ENCODE data around the gene BRWD1. TPM values are rescaled to one million over a fixed set of nuclear protein-coding genes. Genes with fewer than 3 reads are reported as not detected.

The BRWD1 gene
- total RNA-seq, 4 donors from 2014 or later, result 60.3 to 74.4 (median 68.7) TPM

DNA sequence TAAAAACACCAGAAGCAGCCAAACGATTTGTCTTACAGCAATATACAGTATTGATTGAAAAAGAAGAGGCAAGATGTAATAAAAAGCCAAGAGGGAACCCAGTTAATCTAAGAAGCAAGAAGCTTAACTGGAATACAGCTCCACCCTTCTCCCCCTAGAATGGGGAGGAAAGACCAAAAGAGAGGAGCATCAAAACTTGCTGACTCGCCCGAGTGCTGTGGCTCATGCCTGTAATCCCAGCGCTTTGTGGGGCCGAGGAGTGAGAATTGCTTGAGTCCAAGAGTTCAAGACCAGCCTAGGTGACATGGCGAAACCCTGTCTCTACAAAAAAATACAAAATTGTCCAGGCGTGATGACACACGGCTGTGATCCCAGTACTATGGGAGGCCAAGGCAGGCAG lies 32.2 kb downstream of the BRWD1 start:
- TF ChIP-seq, protein P1, sequence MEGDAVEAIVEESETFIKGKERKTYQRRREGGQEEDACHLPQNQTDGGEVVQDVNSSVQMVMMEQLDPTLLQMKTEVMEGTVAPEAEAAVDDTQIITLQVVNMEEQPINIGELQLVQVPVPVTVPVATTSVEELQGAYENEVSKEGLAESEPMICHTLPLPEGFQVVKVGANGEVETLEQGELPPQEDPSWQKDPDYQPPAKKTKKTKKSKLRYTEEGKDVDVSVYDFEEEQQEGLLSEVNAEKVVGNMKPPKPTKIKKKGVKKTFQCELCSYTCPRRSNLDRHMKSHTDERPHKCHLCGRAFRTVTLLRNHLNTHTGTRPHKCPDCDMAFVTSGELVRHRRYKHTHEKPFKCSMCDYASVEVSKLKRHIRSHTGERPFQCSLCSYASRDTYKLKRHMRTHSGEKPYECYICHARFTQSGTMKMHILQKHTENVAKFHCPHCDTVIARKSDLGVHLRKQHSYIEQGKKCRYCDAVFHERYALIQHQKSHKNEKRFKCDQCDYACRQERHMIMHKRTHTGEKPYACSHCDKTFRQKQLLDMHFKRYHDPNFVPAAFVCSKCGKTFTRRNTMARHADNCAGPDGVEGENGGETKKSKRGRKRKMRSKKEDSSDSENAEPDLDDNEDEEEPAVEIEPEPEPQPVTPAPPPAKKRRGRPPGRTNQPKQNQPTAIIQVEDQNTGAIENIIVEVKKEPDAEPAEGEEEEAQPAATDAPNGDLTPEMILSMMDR (IDR thresholded peaks at IDR 0.05; ENCODE audit: low read depth), result no peak

DNA sequence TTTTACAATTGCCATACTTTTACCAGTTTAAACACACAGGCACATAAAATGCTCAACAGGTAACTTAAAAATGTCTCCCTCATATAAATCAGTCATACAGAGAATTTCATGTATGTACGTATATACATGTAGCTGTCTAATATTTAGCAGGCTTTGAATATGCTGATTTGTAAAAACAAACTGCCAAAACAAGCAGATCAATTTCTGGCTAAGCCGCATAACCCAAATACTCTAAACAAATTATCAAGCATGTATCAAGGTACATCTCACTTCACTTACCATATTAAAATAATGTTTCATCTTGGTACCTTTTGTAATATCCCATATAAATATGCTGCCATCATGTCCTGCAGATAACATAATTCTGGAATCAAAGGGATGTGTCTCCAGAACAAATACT lies 43.8 kb downstream of the BRWD1 start:
- TF ChIP-seq, protein P1 (IDR thresholded peaks at IDR 0.05; ENCODE audit: low read depth), result no peak

DNA sequence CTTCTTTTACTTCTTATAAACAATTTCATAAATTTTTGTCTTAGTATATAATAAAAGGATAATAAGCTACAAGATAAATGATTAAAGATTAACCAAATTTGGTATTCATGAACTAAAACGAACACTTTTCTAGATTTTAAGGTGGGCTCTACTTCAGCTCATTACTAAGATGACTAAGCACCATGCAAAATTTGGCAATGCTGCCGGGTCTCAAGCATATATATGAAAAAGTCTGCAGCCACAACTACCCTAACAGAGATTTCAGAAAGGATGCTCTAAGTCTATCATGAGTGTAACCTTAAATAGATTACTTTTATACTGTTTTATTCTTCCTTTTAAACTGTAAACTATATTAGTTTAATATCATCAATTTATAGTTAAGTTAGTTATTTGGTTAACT lies 47.8 kb downstream of the BRWD1 start:
- TF ChIP-seq, protein P1 (IDR thresholded peaks at IDR 0.05; ENCODE audit: low read depth), result no peak

DNA sequence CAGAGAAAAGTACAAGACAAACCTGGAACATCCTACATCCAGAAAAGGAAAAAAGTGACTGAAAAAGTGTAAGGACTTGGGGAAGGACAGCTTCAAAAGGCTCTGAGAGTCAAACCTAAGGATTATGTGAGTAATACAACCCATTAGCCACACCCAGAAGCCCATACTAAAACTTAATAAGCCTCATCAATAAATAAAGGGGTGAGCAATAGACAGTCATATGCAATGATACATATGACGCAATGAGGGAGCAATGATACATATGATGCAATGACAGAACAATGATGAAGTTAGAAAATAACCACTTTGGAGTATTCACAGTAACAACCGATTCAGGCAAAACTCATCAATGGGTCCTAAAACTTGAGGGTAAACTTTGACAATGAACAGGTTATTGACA lies 50.1 kb downstream of the BRWD1 start:
- TF ChIP-seq, protein P1 (IDR thresholded peaks at IDR 0.05; ENCODE audit: low read depth), result no peak

DNA sequence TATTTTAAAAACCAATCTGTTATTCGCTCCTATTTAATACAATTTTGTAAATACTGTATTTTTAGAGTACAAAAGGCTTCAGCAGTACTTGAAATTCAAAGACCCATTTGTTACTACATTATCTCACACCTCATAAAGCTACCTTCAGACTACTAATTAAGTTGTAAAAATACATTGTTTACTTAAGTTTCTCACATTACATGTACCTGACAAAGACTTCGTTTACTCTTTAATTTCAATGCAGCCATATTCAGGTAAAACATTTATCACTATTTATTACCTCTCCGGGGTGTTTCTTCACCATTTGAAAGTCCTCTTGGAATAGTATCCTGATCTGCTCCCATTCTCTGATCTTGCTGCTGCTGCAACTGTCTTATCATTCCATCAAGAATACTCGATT lies 55.2 kb downstream of the BRWD1 start:
- TF ChIP-seq, protein P1 (IDR thresholded peaks at IDR 0.05; ENCODE audit: low read depth), result no peak

DNA sequence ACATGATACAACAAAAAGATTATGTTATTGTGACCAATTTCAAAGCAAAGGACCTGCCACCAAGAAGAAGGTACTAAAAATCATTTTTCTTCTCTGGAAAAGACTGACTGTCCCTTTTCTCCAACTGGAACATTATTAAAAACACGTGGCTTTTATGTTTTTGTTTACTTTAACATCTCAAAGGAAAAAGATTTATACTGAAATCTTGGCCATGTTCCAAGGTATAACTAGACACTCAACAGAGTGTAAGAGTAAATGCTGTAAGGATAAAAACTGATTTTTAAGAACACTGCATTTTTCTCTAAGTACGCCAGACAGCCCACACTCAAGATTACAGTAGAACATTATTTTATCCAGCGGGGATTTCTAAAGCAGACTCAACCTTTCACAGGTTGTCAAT lies 62.1 kb downstream of the BRWD1 start:
- TF ChIP-seq, protein P1 (IDR thresholded peaks at IDR 0.05; ENCODE audit: low read depth), result no peak

DNA sequence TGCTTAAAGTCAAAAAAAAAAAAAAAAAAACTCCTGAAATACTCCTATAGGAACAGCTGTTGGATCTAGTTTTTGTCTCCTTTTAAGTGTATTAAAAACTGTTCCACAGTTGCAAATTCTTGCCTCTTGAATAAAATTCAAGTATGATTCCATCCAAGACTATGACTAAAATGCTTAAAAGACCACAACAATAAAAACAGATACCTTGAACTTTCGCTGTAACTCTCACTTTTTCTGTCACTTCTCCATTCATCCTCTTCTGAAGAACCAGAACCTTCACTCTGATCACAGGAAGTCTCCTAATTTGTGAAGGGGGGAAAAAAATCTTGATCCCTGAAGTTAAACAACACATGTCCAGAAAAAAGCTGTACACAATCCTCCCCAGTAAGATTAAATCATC lies 75.2 kb downstream of the BRWD1 start:
- TF ChIP-seq, protein P1 (IDR thresholded peaks at IDR 0.05; ENCODE audit: low read depth), result no peak

All from subcutaneous adipose tissue (tissue), 4 donors.